HG02588 (cell line): ENCODE data around the gene DPH6.
A peak's percentile ranks its signal among the peaks of the same experiment; 100 is the strongest.
"Not testable (repeated sequence)": the region's sequence is repeated elsewhere in the genome, so short reads cannot be mapped to it uniquely, and the experiment has no call there.

ENCODE experiments used
- ATAC-seq: cut with Tn5 transposase; IDR thresholded peaks from one replicate; pipeline ENCODE4 v1.9.1; 2021; ENCODE audit warnings: mild to moderate bottlenecking, moderate library complexity; ENCODE audit not compliant: unreplicated experiment

Gene DPH6

GRCh38 chr15:35545824-35546510 lies at the start of gene DPH6:
Gene DPH6, minus strand, starts transcription at chr15:35546165. Its CDS starts 24 bp downstream, at chr15:35546141.
- peak; percentile 90 for ATAC-seq

GRCh38 chr15:35595656-35596055 lies 49.7 kb upstream of the DPH6 start:
- no peak for ATAC-seq

- ATAC-seq, result not testable (repeated sequence)
Observed at GRCh38 chr15:35591987-35592386, 46.0 kb upstream of the DPH6 start.

GRCh38 chr15:35583863-35584528 lies 38.0 kb upstream of the DPH6 start:
- no peak for ATAC-seq

- ATAC-seq, result no peak
Observed at GRCh38 chr15:35580606-35581005, 34.6 kb upstream of the DPH6 start.

- ATAC-seq, result no peak
Observed at GRCh38 chr15:35567392-35567791, 21.4 kb upstream of the DPH6 start.

- ATAC-seq, result no peak
Observed at GRCh38 chr15:35566991-35567390, 21.0 kb upstream of the DPH6 start.

- ATAC-seq, result no peak
Observed at GRCh38 chr15:35565901-35566300, 19.9 kb upstream of the DPH6 start.

- no peak for ATAC-seq
Observed at GRCh38 chr15:35562641-35563040, 16.7 kb upstream of the DPH6 start.

GRCh38 chr15:35561308-35561707 lies 15.3 kb upstream of the DPH6 start:
- no peak for ATAC-seq

GRCh38 chr15:35560870-35561269 lies 14.9 kb upstream of the DPH6 start:
- no peak for ATAC-seq

GRCh38 chr15:35560258-35560657 lies 14.3 kb upstream of the DPH6 start:
- no peak for ATAC-seq

GRCh38 chr15:35559683-35560082 lies 13.7 kb upstream of the DPH6 start:
- no peak for ATAC-seq

GRCh38 chr15:35557544-35557943 lies 11.6 kb upstream of the DPH6 start:
- ATAC-seq, result no peak

GRCh38 chr15:35557012-35557411 lies 11.0 kb upstream of the DPH6 start:
- no peak for ATAC-seq

- no peak for ATAC-seq
Observed at GRCh38 chr15:35555244-35555643, 9.3 kb upstream of the DPH6 start.

- ATAC-seq, result no peak
Observed at GRCh38 chr15:35550957-35551356, 5.0 kb upstream of the DPH6 start.

- ATAC-seq, result no peak
Observed at GRCh38 chr15:35549567-35549966, 3.6 kb upstream of the DPH6 start.

GRCh38 chr15:35548435-35548834 lies 2.5 kb upstream of the DPH6 start:
- ATAC-seq, result no peak

- no peak for ATAC-seq
Observed at GRCh38 chr15:35547775-35548364, 1.9 kb upstream of the DPH6 start.

GRCh38 chr15:35546511-35547381 lies 781 bp upstream of the DPH6 start:
- peak; percentile 29 for ATAC-seq
